IPS DF 19.7 (cell line): ENCODE results near the gene CUX1.

Experiments
- DNase-seq: peaks from one replicate; pipeline ENCODE4 v3.0.0-alpha.2; 2013; ENCODE audit warnings: low read depth, low spot score

The CUX1 gene

GRCh38 chr7:102069931-102070629, 252.7 kb downstream of the CUX1 start:
- no peak for DNase-seq

GRCh38 chr7:102072003-102072402, 254.6 kb downstream of the CUX1 start:
- DNase-seq, result no peak

- no peak for DNase-seq
These were observed 255.3 kb downstream of the CUX1 start for GRCh38 chr7:102072636-102073209.

- DNase-seq, result no peak
These were observed 256.8 kb downstream of the CUX1 start for GRCh38 chr7:102073931-102074880.

GRCh38 chr7:102075126-102075525, 257.7 kb downstream of the CUX1 start:
- DNase-seq, result no peak

- DNase-seq, result no peak
These were observed 258.2 kb downstream of the CUX1 start for GRCh38 chr7:102075553-102076135.

- peak; percentile 67 for DNase-seq
These were observed 259.7 kb downstream of the CUX1 start for GRCh38 chr7:102077081-102077480.

- no peak for DNase-seq
These were observed 262.0 kb downstream of the CUX1 start for GRCh38 chr7:102079140-102080018.

- DNase-seq, result no peak
These were observed 262.6 kb downstream of the CUX1 start for GRCh38 chr7:102080019-102080433.

- no peak for DNase-seq
These were observed 263.2 kb downstream of the CUX1 start for GRCh38 chr7:102080434-102081243.

- no peak for DNase-seq
These were observed 263.8 kb downstream of the CUX1 start for GRCh38 chr7:102081244-102081627.

- no peak for DNase-seq
These were observed 265.4 kb downstream of the CUX1 start for GRCh38 chr7:102082693-102083368.

GRCh38 chr7:102085218-102085772, 267.9 kb downstream of the CUX1 start:
- no peak for DNase-seq

GRCh38 chr7:102089175-102090098, 272.0 kb downstream of the CUX1 start:
- DNase-seq, result no peak

- DNase-seq, result no peak
These were observed 276.3 kb downstream of the CUX1 start for GRCh38 chr7:102093599-102094315.

- no peak for DNase-seq
These were observed 276.9 kb downstream of the CUX1 start for GRCh38 chr7:102094316-102094650.

GRCh38 chr7:102095321-102096011, 278.0 kb downstream of the CUX1 start:
- DNase-seq, result no peak
